G401 (cell line): Measurements from ENCODE around the gene SERPINA3. TPM values are rescaled to one million over a fixed set of nuclear protein-coding genes. Genes with fewer than 3 reads are reported as not detected.
"Not testable (repeated sequence)": the region's sequence is repeated elsewhere in the genome, so short reads cannot be mapped to it uniquely, and the experiment has no call there.

Experiments used
- DNase-seq: peaks from one replicate; pipeline ENCODE4 v3.0.0-alpha.2; 2015; ENCODE audit warnings: low spot score
- in situ Hi-C: cut with HindIII; loops from 2 replicates; pipeline ENCODE4 v1.10.0; 2016; ENCODE audit warnings: low sequenced_read_pairs, mixed read lengths
- total RNA-seq: library from RNA; depleted of rRNA; stranded (reverse); fragments of >200 nt; shearing (Covaris generic); gene quantifications from 2 replicates; pipeline ENCODE4 v1.2.3, GENCODE V29; 2014; rRNA removed

The SERPINA3 gene
- not detected in 2 replicates for total RNA-seq

DNA sequence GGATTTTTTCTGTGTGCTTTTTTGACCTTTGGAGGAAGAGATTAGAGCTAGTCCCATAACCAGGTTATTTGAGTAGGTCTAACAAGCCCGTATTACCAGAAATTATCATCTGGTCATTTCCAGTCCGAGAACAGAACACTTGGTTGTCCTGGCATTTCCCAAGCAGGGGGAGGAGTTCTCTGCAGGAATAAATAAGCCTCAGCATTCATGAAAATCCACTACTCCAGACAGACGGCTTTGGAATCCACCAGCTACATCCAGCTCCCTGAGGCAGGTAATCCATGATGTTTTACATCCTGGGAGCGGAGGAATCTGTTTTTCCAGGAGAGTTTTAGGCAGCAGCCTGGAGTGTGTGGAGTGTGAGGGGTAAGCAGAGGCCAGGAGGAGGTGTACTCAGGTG, at the start of gene SERPINA3:
Gene SERPINA3, plus strand, starts transcription at position 218 of the 400 bp plus-strand sequence. CDS start 2,051 bp downstream, outside the sequence.
- peak; percentile 82 for DNase-seq
- in situ Hi-C loops = no loop called here

DNA sequence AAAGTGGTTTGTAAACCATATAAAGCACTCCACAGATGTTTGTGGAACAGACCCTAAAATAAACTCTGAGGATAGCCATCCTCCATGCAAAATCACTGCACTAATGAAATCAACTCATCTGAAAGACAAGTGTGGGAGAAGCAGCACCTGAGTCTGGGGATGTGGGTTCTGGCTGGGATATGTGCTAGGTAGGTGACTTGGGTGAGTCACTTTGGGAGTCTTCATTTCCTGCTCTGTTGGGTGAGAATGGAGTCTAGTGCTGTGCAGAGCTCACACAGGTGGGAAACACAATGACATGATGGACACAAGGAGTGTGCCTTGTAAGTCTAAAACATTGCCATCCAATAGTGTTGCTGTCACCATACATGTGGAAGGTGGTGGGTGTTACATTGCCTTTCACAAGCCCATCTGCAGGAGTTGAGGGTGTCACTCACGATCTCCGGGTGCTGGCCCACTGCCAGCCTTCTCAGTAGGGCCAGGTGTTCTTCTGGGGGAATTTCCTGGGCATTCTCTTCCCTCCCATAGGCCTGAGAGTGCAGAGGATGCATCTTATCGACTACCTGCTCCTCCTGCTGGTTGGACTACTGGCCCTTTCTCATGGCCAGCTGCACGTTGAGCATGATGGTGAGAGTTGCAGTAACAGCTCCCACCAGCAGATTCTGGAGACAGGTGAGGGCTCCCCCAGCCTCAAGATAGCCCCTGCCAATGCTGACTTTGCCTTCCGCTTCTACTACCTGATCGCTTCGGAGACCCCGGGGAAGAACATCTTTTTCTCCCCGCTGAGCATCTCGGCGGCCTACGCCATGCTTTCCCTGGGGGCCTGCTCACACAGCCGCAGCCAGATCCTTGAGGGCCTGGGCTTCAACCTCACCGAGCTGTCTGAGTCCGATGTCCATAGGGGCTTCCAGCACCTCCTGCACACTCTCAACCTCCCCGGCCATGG, 49.0 kb upstream of the SERPINA3 start:
- DNase-seq = no peak
- in situ Hi-C loops = no loop called here

DNA sequence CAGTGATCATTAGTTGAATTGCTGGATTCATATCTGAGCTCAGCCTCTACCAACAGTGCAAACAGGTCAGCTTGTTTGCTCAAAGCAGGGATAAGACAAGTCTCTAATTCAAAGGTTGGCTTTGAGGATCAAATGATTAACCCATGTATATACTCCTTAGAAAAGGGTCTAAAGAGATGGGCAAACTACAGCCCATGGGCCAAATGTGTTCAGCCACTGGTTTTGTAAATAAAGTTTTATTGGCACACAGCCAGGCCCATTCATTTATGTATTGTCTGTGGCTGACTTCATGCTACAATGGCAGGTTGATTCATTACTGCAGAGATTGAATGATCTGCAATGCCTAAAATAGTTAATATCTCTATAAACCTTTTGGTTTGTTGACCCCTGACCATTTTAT, 47.8 kb upstream of the SERPINA3 start:
- in situ Hi-C loops = no loop called here
- DNase-seq = no peak

DNA sequence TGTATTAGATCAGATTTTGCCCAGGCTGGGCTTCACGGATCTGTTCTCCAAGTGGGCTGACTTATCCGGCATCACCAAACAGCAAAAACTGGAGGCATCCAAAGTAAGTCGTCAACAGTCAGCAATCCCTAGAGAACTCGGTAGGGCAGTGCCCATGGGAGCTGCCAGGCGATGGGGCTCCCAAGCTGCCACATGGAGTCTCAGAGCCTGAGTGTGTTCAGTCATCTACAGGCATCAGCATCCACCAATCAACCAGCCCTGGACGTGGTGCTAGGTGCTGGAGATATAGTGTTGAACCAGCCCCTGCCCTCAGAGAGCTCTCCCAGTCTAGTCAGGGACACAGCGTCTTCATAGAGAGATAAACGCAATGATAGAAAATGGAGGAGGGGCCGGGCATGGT, 44.0 kb upstream of the SERPINA3 start:
- DNase-seq = no peak
- in situ Hi-C loops = no loop called here

DNA sequence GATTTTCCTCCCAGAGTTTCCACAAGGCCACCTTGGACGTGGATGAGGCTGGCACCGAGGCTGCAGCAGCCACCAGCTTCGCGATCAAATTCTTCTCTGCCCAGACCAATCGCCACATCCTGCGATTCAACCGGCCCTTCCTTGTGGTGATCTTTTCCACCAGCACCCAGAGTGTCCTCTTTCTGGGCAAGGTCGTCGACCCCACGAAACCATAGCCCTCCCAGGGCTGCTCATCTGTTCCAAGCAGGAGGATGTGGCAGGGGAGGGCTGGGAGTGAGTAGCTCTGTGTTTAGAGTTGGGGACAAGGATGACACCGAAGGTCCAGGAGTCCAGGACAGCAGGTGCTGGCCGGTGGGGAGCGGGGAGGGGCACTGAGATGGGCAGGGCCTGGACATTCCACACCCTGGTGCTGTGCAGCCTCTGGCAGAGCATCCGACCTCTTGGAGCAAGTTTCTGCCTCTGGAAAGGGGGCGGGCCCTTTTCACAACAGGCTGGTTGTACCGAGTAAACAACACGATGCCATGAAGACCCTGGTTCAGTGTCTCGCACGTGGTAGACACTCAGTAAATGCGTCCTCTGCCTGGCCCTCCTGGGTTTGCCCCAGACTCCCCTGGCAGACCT, 42.7 kb upstream of the SERPINA3 start:
- DNase-seq = no peak
- in situ Hi-C loops = no loop called here

DNA sequence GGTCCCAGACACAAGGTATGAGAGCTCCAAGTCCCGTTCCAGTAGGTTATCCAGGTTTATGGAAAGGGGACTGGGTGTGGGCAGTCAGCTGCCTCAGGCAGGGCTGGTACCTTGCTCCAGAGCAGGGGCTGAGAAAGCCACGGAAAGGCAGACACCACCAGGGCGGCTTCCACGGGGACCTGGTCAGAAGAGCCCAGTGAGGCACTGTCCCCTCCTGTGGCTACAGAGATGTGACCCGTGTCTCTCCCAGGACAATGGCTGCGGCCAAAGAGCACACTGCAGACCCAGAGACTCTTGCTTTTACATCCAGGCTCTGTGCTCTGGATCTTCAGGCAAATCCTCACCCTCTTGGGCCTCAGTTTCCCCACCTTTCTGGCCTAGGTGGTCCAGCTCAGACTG, 42.2 kb upstream of the SERPINA3 start:
- DNase-seq = no peak
- in situ Hi-C loops = no loop called here

DNA sequence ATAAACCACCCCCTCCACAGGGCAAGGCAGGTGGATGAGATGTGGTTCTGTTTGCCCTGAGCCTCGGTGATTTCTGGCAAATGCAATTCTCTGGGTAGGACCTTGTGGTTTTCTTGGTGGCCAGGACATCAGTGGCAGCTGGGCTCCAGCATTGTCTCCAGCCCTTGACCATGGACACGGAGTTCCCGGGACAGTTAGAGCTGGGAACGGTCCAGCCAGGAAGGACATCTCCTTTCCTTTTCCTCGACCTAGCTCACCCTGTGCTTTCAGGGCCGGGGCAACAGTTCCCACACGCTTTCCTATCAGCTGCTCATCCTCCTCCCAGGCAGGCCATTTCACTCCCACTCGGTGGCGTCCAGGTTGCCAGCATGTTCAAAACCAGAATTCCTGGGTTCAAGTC, 41.8 kb upstream of the SERPINA3 start:
- in situ Hi-C loops = no loop called here
- no peak for DNase-seq

DNA sequence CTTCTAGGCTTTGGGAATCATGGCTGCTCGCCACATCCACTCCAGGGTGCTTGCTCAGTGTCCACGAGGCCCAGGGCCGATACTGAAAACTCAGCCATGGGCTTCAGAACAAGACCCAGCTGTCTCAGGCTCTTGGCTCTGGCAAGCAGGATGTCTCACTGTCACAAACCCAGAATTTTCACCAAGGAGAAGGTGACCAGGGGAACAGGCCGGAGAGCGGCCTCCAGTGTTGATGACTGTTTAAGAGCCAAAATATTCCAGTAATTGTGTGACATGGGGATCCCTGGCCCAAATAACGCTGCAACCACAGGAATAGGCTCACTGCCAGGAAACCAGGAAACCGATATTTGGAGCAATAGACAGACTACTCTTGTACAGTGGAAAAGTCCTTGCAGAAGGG, 40.8 kb upstream of the SERPINA3 start:
- DNase-seq = peak; percentile 2
- in situ Hi-C loops = no loop called here

DNA sequence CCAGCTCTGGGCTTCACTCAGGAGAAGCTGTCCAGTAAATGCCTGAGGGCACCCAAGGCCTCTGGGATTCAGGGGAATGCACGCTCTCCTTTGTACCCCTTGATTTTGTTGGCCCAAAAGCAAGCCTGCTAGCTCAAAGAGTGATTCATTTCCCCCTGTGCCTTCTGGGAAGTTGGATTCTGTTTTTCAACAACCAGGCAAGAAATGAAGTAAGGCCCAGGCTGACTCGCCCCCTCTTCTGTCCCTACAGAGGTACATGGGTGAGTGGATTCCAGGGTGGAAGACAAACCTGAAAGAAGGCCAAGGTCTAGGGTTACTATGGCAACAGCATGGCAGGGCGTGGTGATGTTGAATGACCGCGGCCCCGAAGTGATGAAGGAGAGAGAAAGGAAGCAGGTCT, 40.2 kb upstream of the SERPINA3 start:
- in situ Hi-C loops = no loop called here
- DNase-seq = no peak

DNA sequence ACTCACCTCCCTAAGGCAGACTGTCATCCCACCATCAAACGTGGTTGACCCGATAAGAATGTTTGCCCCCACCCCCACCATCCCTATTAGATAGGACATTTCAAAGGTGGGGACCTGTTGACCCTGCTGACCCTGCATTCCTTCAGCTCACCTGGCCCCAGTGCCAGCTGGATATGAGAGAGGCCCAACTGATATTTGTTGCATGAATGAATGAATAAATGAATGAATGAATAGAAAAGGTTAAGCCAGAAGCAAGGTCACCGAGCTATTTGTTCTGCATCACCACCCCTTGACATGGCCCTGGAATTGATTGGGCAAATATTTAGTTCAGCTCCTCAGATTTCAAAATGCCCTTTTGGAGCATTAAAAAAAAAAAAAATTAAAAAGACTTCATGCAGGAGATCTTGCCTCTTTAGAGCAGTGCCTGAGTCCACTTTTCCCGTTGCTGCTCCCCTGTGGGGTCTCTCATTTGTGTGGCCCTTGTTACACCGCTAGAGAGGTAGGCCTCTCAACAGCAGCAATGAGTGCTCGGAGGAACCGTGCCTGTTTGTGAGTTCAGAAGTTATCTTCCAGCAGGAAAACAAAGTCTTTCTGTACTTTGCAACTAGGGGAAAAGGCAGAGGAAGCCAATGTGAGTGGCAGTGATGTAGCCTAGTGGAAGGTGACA, 39.4 kb upstream of the SERPINA3 start:
- in situ Hi-C loops = no loop called here
- DNase-seq = no peak

DNA sequence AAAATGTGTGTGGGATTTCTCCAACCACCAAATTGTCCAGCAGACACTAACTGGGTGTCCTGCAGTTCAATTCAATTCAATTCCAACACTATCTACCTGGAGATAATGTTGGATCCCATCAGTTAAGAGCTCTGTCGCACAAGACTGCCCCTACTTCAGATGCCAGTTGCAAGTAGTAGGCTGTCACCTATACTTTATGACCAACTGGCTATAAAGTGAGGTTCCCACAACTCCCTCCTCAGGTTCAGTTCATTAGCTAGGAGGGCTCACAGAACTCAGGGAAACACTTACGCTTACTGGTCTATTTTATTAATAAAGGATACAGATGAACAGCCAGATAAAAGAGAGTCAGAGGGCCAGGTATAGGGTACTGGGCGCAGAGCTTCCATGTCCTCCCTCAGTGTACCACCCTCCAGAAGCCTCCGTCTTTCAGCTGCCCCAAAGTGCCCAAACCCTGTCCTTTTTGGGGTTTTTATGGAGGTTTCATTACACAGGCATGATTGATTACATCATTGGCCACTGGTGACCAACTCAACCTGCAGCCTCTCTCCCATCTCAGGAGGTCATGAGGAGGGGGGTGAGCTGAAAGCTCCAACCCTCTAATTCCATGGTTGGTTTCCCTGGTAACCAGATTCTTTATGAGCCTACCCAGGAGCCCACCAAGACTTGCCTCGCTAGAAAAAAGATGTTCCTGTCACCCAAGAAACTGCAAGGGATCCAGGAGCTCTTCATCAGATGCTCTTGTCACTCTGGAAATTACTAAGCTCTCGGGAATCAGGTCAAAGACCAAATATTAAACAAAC, 38.5 kb upstream of the SERPINA3 start:
- no peak for DNase-seq
- in situ Hi-C loops = no loop called here

DNA sequence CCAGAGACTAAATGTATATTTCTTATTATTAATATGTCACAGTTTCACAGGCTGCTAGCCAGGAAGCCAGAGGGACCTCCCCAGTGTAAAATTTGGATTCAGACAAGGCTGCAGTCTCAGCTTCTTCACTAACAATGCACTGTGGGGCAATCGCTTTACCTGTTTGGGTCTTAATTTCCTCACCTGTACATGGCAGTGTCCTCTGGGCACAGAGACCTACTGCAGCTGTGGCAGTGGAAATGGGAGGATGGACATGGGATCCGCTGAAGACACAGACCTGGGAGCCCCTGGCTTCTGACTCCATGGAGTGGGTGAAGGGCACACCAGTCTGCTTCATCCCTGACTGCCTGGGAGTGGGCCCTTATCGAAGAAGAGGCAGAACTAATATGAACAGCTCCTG, 37.9 kb upstream of the SERPINA3 start:
- in situ Hi-C loops = no loop called here
- no peak for DNase-seq

DNA sequence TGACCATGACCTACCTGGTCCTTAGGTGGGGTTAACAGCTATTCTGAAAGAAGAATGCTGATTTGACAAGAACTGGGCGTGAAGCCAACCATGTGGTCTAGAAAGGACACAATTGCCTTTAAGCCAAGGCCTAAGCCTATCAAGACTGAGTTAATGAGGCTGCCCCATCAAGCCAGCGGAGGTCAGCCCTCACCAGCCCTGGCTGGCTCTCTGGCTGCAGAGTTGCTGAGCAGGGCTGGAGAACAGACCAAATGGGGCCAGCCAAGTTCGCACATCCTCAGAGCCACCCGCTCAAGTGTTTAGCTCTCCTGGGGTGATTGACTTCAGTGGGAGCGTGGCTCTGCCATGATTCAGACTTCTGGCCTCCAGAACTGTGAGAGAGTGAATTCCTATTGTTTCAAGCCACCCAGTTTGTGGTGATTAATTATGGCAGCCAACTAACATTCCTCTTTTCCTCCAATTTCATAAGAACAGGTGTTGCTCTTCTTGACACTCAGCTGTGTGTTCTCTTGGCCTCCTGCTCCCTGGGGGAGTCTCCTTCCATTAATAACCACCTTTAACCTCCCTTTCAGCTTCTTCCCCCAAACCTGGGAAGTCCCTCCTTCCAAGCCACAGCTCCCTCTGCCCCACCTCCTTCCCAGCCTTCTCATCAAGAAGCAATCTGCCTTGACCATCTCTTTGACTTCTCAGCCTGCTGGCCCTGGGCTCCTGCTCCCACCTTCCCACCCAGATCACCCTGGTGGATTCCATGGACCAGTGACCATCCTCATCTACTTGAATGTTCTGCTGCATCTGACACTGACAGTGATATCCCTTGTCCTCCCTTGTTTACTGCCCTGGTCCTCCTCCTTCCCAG, 36.2 kb upstream of the SERPINA3 start:
- DNase-seq = no peak
- in situ Hi-C loops = no loop called here

DNA sequence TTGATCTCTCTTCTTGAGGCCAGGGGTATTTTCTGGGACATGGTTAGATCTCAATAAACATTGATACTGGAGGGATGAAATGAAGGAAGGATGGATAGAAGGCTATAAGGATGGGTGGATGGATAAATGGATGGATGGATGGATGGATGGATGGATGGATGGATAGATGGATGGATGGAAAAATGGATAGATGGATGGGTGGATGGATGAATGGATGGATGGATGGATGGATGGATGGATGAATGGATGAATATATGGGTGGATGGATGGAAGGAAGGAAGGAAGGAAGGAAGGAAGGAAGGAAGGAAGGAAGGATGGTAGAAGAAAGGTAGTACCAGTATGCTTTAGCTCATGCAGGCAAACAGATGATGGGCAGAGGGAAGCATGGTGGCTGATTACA, 34.7 kb upstream of the SERPINA3 start:
- DNase-seq, in situ Hi-C loops: not testable (repeated sequence)

DNA sequence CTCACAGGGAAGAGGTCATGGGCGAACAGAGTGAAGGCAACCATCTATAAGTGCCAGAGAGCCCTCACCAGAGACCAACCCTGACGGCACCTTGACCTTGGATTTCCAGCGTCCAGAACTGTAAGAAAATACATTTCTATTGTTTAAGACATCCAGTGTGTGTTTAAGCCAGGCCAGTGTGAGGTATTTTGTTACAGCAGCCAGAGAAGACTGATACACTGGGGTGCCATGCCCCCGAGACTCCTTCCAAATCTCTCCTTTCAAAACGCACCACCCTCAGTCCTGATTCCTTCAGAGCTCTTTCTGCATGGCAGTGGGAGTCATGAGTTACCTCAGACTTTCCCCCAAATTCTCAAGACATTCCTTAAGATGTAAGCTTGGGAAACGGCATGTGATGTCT, 33.5 kb upstream of the SERPINA3 start:
- DNase-seq = no peak
- in situ Hi-C loops = no loop called here

DNA sequence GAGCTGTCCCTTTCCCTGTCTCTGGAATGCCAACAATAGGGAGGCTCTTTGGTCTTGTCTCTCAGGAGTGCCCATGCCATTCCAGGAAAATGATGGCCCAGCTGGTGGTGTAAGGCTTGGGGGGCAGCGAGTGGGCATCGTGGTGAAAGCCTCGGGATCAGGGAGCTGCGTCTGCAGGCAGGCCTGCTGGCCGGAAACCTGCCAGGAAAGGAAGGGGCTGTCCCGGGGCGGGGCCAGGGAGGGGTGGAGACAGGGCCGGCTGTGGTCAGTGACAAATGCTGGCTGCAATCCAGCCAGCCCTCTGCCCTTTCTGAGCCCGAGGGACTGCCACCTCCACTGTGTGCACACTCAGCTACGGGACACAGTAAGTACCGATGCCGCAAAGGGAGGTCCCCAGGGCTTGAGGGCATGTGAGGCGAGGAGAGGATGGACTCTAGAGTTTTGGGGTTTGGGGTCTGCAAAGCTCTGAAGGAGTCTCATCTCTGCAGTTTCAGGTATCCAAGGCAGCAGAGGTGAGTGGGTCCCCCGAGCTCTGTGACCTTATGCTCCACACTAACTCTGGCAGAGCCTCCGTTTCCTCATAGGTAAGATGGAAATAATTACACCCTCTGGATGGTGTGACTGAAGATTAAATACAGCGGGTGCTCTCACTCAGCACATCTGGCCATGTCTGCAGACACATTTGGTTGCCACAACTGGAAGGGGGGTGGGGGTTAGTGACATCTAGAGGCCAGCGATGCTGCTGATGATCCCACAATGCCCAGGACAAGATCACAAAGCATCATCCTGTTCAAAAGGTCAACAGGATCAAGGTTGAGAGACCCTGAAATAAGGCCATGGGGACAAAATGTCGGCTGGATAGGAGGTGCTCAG, 30.8 kb upstream of the SERPINA3 start, which contains the start of gene SERPINA5:
Gene SERPINA5, plus strand, starts transcription at position 300 of the 873 bp plus-strand sequence. CDS start 5,937 bp downstream, outside the sequence.
- in situ Hi-C loops = no loop called here
- no peak for DNase-seq

DNA sequence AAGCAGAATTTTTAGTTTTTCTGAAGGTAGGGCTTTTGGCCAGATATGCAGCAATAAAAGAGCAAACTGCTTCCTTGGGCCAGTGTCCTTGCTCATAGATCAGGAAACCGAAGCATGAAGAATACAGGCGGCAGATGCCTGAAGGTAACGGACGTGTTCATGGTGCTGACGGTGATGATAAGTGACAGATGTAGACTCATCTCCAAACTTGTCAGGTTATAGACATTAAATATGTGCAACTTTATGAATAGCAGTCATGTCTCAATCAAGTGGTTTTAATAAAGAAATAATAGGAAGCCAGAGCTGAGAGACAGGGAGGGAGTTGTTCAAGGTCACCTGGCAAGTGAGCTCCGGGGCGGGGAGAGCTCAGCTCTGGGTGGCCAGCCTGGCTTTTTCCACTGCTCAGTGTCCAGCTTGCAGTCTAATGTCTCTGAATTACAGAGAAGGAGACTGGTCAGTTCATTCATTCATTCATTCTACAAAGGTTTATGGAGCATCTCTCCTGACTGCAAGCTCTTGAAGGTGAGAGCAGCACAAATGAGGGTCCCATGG, 29.9 kb upstream of the SERPINA3 start:
- no peak for DNase-seq
- in situ Hi-C loops = no loop called here
